Measurements from ENCODE around the gene DDX41.
"Not testable (repeated sequence)": the region's sequence is repeated elsewhere in the genome, so short reads cannot be mapped to it uniquely, and the experiment has no call there.

Gene DDX41

DNA sequence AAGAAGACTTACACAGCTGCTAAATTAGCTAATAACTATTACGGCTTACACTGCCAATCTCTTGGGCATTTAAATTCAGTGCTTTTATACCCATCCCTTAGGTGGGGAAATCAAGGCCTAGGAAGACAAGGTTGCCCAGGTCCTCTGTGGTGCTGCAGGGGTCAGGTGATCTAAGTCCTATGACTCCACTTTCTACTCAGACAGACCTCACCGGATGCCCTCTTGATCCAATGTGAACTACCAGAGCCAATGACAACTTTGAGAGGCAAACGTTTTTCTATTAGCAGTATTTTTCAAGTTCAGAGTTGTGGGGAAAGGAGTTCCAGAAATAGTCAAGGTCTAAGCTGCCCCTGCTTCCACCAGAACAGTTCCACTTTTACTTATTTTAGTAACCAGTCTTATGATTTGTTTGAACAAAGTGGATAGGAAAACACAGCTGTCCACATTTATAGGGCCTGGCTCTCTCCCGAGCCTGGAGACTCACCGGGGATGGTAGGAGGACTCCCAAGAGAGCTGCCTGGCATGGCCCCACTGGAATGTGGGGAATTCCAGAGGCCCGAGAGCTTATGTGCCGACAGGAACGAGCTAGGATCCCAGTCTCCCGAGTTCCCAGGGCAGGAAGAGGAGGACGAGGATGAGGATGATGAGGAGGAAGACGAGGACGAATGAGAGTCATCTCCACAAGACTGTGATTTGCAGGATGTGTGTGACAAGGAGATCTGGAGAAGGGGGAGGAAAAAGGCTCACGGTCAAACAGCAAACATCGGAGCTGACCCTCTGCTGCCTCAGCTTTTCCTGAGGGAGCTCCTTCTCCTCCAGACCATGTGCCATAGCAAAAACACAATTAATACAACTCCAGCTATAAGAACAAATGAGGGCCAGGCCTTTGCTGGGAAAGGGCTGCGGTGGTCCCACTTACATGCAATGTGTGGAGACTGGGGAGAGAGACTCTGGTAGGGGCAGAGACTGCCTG is 20.9 kb upstream of the DDX41 start:
- DNase-seq = no peak

- no peak for DNase-seq
Observed at GRCh38 chr5:177536386-177536785, 19.6 kb upstream of the DDX41 start.

DNA sequence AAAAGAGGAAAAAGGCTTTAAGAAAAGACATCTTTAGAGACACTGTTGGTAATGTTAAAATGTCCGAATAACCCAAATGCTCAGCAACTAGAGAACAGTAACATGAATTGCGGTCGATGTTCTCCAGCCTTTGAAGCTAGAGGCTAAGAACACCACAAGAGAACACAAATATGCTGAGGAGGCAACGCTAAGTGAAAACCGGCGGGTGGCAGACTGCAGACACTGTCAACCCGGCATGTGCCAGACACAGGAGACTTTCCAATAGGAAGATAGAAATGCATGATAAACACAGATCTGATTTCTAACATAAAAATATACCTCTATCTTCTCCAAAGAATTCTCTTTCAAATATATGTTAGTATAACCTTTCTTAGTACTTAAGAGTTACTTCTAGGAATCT is 18.4 kb upstream of the DDX41 start:
- no peak for DNase-seq

GRCh38 chr5:177534433-177534832 is 17.7 kb upstream of the DDX41 start:
- DNase-seq = not testable (repeated sequence)

GRCh38 chr5:177531209-177531940 is 14.6 kb upstream of the DDX41 start:
- no peak for DNase-seq

DNA sequence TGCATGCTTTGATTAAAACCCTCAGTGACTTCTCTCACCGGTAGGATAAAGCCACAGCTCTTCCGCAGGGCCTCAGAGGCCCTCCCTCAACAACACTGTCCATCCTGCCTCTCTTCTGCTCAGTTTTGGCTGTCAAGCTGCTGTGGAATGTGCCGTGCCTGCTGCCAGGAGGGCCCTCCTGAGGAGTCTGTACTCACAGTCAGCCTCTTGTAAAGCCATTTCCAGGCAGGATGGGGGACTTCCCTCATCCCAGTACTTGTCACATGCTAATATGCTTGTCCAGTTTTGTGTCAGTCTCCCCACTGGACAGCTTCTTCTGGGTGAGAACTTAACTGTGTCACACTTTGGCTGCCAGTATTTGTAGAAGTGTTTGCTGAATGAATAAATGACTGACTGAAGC is 13.9 kb upstream of the DDX41 start:
- no peak for DNase-seq

- DNase-seq = no peak
Observed at GRCh38 chr5:177529247-177530203, 12.8 kb upstream of the DDX41 start.

- DNase-seq = no peak
Observed at GRCh38 chr5:177528631-177529030, 11.9 kb upstream of the DDX41 start.

- DNase-seq = no peak
Observed at GRCh38 chr5:177527595-177527994, 10.8 kb upstream of the DDX41 start.

DNA sequence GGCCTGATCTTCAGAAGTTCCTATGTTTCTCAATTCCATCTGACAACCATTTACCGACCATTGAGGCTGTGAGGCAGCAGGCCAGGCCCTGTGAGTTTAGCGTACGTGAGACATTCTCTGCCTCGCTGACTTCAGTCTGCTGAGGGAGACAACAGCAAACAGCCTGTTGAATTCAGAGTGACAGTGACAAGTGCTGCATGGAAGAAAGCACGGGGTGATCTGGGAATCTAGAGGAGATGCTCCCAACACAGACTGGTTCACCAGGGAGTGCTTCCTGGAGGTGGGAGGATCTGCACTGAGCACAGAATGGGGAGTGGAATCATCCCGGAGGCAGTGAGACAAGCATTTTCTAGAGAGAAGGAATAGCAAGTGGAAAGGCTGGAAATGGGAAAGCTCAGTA is 10.0 kb upstream of the DDX41 start:
- DNase-seq = no peak

DNA sequence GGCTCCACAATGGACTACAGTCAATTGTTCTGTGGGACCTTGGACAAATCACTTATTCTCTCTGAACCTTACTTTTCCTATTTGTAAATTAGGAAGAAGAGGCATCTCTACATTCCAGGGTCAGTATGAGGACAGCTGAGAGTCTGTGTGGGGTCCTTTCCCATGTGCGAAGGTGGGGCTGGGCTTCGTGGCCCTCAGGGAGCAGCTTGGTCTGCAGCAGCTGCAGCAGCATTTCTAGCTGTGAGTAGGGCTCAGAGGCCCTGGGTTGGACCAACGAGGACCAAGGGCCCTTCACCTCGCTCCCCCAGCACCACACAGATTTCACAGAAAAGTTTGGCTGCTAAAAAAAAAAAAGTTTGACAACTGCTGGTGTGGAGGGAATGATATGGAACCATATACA is 9.4 kb upstream of the DDX41 start:
- no peak for DNase-seq

DNA sequence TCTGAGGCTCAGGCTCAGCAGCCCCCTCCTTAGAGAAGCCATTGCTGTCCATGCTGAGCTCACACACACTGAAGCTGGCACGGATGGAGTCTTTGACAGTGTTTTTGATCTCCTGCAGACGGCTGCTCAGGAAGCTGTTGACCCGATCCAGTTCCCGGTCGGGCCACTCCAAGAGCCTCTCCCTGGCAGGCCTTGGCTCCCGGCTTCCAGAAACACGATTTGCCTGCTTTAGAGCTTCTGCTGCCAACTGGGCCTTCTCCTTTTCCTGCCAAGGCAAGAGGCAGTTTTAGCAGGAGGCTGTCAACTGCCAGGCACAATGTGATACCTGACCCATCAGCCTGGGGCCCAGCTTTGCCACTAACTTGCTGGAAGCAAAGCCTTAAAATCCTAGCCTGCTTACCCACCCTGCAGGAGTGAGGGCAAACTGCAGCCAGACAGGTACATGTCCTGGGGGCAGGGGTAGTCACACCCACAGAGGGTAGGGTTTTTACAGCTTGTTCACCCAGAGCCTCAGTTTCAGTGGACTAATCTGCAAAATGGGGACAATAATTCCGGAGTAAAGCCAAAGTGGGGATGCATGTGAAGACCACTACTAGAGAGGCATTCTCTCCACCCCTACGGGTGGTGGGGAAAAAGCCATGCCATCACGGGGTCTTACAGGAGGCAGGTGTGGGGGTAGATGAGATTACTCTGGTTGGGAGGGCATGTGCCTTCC is 8.3 kb upstream of the DDX41 start:
- no peak for DNase-seq

GRCh38 chr5:177524539-177524900 is 7.8 kb upstream of the DDX41 start:
- DNase-seq = no peak

- no peak for DNase-seq
Observed at GRCh38 chr5:177523711-177524538, 7.2 kb upstream of the DDX41 start.

GRCh38 chr5:177520916-177521513 is 4.3 kb upstream of the DDX41 start:
- no peak for DNase-seq

DNA sequence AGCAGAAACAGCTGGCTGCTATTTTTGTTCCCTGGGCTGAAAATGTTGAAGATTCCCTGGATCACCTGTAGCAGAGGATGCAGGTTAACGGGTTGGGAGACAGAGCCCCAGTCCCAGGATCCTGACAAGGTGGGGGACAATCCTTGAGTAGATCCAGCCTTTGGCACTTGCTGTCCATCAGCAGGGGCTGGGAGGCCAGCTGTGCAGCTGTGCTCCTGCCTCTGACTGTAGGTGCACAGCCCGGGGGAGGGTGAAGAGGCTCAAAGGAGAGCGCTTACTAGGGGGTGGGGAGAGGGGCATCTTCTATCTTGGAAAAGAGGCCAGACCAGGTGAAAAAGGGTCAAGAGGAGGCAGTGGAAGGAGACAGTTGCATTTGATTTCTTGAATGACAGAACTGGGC is 3.5 kb upstream of the DDX41 start:
- DNase-seq = no peak

GRCh38 chr5:177519463-177520235 is 2.9 kb upstream of the DDX41 start:
- no peak for DNase-seq

- DNase-seq = no peak
Observed at GRCh38 chr5:177515580-177515979, 1.2 kb downstream of the DDX41 start.

DNA sequence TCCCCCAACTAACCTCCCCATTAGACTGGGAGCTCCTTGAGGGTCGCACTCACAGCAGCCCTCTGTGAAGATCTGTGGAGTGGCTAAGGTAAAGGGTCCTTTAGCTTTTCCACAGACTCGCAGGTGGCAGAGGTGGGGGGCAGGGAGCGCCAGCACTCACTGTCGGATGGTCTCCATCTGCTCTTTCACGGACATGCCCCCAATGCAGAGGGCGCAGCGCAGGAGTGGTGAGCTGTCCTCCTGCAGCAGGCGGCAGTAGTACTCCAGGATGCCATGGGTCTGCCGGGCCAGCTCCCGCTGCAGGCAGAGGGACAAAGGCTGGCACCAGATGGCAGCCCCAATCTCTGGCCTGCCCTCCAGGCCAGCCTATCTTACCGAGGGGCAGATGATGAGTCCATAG is 2.2 kb downstream of the DDX41 start:
- DNase-seq = no peak

DNA sequence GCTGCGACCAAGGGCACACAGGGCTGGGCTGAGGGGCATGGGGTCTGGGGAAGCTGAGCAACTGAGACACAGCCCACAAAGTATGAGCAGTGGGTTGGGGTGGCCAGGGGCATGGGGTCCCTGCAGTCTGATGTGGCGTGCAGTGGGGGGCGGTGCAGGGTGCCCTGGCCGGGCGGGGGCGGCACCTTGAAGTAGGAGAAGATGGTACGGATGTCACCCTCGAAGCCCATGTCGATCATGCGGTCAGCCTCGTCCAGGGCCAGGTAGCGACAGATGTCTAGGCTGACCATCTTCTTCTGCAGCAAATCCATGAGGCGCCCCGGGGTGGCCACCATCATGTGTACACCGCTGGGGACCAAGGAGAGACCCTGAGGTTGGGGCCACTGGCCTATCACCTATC is 3.3 kb downstream of the DDX41 start:
- no peak for DNase-seq

Measured in NCI-H2081 treated with DMSO at 0.1 percent for 48 hours (cell line).